H1 (cell line): ENCODE measurements around the gene SBF2. TPM values are rescaled to one million over a fixed set of nuclear protein-coding genes. Genes with fewer than 3 reads are reported as not detected.

Experiments
- CTCF ChIA-PET: fragments of 300-600 bp; sonication (Branson Sonifier 250); formaldehyde crosslinking; loops from one replicate; lab custom pipeline; 2021; ENCODE audit not compliant: partially characterized antibody; lab: Charles Lee
- POLR2A ChIA-PET: fragments of 300-600 bp; sonication (Branson Sonifier 250); formaldehyde crosslinking; loops from one replicate; lab custom pipeline; 2021; ENCODE audit warnings: inconsistent platforms; ENCODE audit not compliant: partially characterized antibody; lab: Charles Lee
- DNase-seq, 2 experiments: peaks; one replicate each; pipeline versions ENCODE4 v3.0.0 to v3.0.0-alpha.2; 2010 to 2022; ENCODE audit warnings: low spot score in 2 of 2, low read depth in 1 of 2, mixed read lengths in 1 of 2
- FAIRE-seq: peaks from 2 replicates; lab custom pipeline; 2011; peaks lifted over from hg19 to GRCh38; lab: Jason Lieb, UNC
- H2AFZ ChIP-seq: 2 replicates; pipeline ENCODE4 v1.8.1; 2012; ENCODE audit warnings: low read length, inconsistent platforms
- H2AK5ac ChIP-seq: 2 replicates; pipeline ENCODE4 v1.6.1; 2013; ENCODE audit warnings: low read depth, low read length
- H2BK120ac ChIP-seq: replicated peaks from 2 replicates; pipeline ENCODE3; 2013; ENCODE audit warnings: low read depth, low read length, inconsistent platforms
- H2BK12ac ChIP-seq: 2 replicates; pipeline ENCODE4 v1.6.1; 2013; ENCODE audit warnings: low read depth, low read length
- H2BK15ac ChIP-seq: 2 replicates; pipeline ENCODE4 v1.6.1; 2013; ENCODE audit warnings: low read length
- H2BK20ac ChIP-seq: 2 replicates; pipeline ENCODE4 v1.6.1; 2013; ENCODE audit warnings: low read length
- H2BK5ac ChIP-seq: 2 replicates; pipeline ENCODE4 v1.6.1; 2013; ENCODE audit warnings: low read depth, low read length
- H3K14ac ChIP-seq: 2 replicates; pipeline ENCODE4 v1.6.1; 2013; ENCODE audit warnings: inconsistent platforms; ENCODE audit not compliant: insufficient read length
- H3K18ac ChIP-seq: 2 replicates; pipeline ENCODE4 v1.6.1; 2013; ENCODE audit warnings: low read length; ENCODE audit errors: extremely low read depth
- H3K23ac ChIP-seq: 2 replicates; pipeline ENCODE4 v1.6.1; 2013; ENCODE audit warnings: inconsistent platforms; ENCODE audit not compliant: insufficient read length
- H3K23me2 ChIP-seq: 2 replicates; pipeline ENCODE4 v1.6.1; 2013; ENCODE audit warnings: low read depth, low read length
- H3K27ac ChIP-seq: 2 replicates; pipeline ENCODE4 v1.6.1; 2011; ENCODE audit warnings: low read depth, low read length, inconsistent platforms
- H3K27me3 ChIP-seq, 4 experiments: replicated peaks in 1 of 4; 1 replicate in 1 of 4; 2 replicates in 3 of 4; pipeline versions ENCODE4 v1.6.1 to v1.8.1; 2011 to 2013; ENCODE audit warnings: low read length in 3 of 4, mild to moderate bottlenecking in 3 of 4, inconsistent platforms in 2 of 4, mixed read lengths in 2 of 4, moderate library complexity in 1 of 4; ENCODE audit not compliant: control insufficient read depth in 3 of 4, insufficient read depth in 3 of 4; ENCODE audit errors: extremely low read depth in 1 of 4
- H3K36me3 ChIP-seq, 4 experiments: 2 replicates each; pipeline versions ENCODE4 v1.6.1 to v1.8.1; 2011 to 2013; ENCODE audit warnings: mild to moderate bottlenecking in 4 of 4, low read length in 3 of 4, moderate library complexity in 2 of 4, control low read depth in 1 of 4, inconsistent platforms in 1 of 4; ENCODE audit not compliant: insufficient read depth in 4 of 4, control insufficient read depth in 2 of 4
- H3K4ac ChIP-seq: replicated peaks from 2 replicates; pipeline ENCODE3; 2013; ENCODE audit warnings: low read length, low read depth, mixed read lengths, inconsistent platforms; ENCODE audit not compliant: insufficient read length
- H3K4me1 ChIP-seq, 4 experiments: replicated peaks in 1 of 4; 1 replicate in 1 of 4; 2 replicates in 3 of 4; pipeline versions ENCODE4 v1.6.1 to v1.8.1; 2011 to 2013; ENCODE audit warnings: low read length in 3 of 4, inconsistent platforms in 2 of 4, mixed read lengths in 1 of 4; ENCODE audit not compliant: insufficient read depth in 4 of 4, control insufficient read depth in 3 of 4
- H3K4me2 ChIP-seq, 2 experiments: 2 replicates each; pipeline versions ENCODE4 v1.6.1 to v1.8.1; 2011 to 2013; ENCODE audit warnings: low read depth in 2 of 2, low read length in 2 of 2, control low read depth in 1 of 2, inconsistent platforms in 1 of 2, mild to moderate bottlenecking in 1 of 2; ENCODE audit not compliant: insufficient read depth in 1 of 2
- H3K4me3 ChIP-seq, 4 experiments: fragments of 200-600, 300-600 bp in 1 of 4; sonication (generic), shearing (Covaris generic), sonication (Bioruptor Twin) in 1 of 4; 2 replicates each; pipeline versions ENCODE4 v1.5.1 to v1.8.1; 2011 to 2016; ENCODE audit warnings: low read length in 4 of 4, low read depth in 3 of 4, control low read depth in 2 of 4, inconsistent platforms in 2 of 4, mild to moderate bottlenecking in 2 of 4, mixed read lengths in 1 of 4, moderate library complexity in 1 of 4; ENCODE audit not compliant: insufficient read depth in 2 of 4; ENCODE audit errors: extremely low read depth in 1 of 4
- H3K56ac ChIP-seq: replicated peaks from 2 replicates; pipeline ENCODE3; 2013; ENCODE audit warnings: low read depth, mild to moderate bottlenecking, mixed read lengths, low read length, inconsistent platforms; ENCODE audit not compliant: insufficient read length
- H3K79me1 ChIP-seq: 2 replicates; pipeline ENCODE4 v1.6.1; 2013; ENCODE audit warnings: low read depth, low read length, control low read depth
- H3K79me2 ChIP-seq, 2 experiments: 2 replicates each; pipeline versions ENCODE4 v1.6.1 to v1.8.1; 2012 to 2013; ENCODE audit warnings: low read length in 2 of 2, mild to moderate bottlenecking in 2 of 2, inconsistent platforms in 1 of 2; ENCODE audit not compliant: insufficient read depth in 2 of 2, control insufficient read depth in 1 of 2
- H3K9ac ChIP-seq, 4 experiments: replicated peaks in 1 of 4; 1 replicate in 1 of 4; 2 replicates in 3 of 4; pipeline versions ENCODE4 v1.6.1 to v1.8.1; 2011 to 2013; ENCODE audit warnings: low read depth in 3 of 4, low read length in 3 of 4, control low read depth in 2 of 4, mild to moderate bottlenecking in 2 of 4, moderate library complexity in 2 of 4, inconsistent platforms in 1 of 4; ENCODE audit errors: extremely low read depth in 1 of 4
- H3K9me3 ChIP-seq, 2 experiments: 2 replicates each; pipeline versions ENCODE4 v1.6.1 to v1.8.1; 2012 to 2013; ENCODE audit warnings: mild to moderate bottlenecking in 2 of 2, moderate library complexity in 2 of 2, control low read depth in 1 of 2, inconsistent platforms in 1 of 2, low read depth in 1 of 2, low read length in 1 of 2, mixed read lengths in 1 of 2; ENCODE audit not compliant: insufficient read depth in 2 of 2
- H4K20me1 ChIP-seq, 2 experiments: replicated peaks in 1 of 2; 2 replicates each; pipeline versions ENCODE3 to v1.8.1; 2011 to 2013; ENCODE audit warnings: inconsistent platforms in 2 of 2, low read length in 2 of 2, mild to moderate bottlenecking in 1 of 2; ENCODE audit not compliant: insufficient read depth in 2 of 2, control insufficient read depth in 1 of 2
- H4K5ac ChIP-seq: 2 replicates; pipeline ENCODE4 v1.6.1; 2013; ENCODE audit warnings: low read length, low read depth, mixed read lengths, inconsistent platforms; ENCODE audit not compliant: insufficient read length
- H4K8ac ChIP-seq: 2 replicates; pipeline ENCODE4 v1.8.0; 2013; ENCODE audit warnings: mild to moderate bottlenecking, moderate library complexity, low read length, inconsistent platforms; ENCODE audit not compliant: insufficient read depth; ENCODE audit errors: extremely low read depth
- H4K91ac ChIP-seq: replicated peaks from 2 replicates; pipeline ENCODE3; 2013; ENCODE audit warnings: low read length, mixed read lengths, inconsistent platforms; ENCODE audit not compliant: insufficient read length
- CBX8 ChIP-seq: fragments of 300-800, 300-1000 bp; sonication (generic); IDR thresholded peaks from 2 replicates; pipeline ENCODE4 v1.7.1; 2016; ENCODE audit warnings: low read depth, low read length, borderline replicate concordance
- EZH2 ChIP-seq: fragments of 200-600 bp; sonication (generic); IDR thresholded peaks from 2 replicates; pipeline ENCODE4 v1.7.1; 2012; ENCODE audit warnings: low read depth, mild to moderate bottlenecking, moderate library complexity, low read length, inconsistent platforms; ENCODE audit not compliant: severe bottlenecking
- NANOG ChIP-seq: IDR thresholded peaks from 2 replicates; pipeline ENCODE4 v1.6.1; 2011; ENCODE audit warnings: low read length, low read depth, mild to moderate bottlenecking, inconsistent platforms; ENCODE audit not compliant: insufficient read depth, poor library complexity, severe bottlenecking
- NRF1 ChIP-seq: IDR thresholded peaks from 2 replicates; pipeline ENCODE4 v1.6.1; 2011; ENCODE audit warnings: mild to moderate bottlenecking, low read depth, low read length, improper control_type of control experiment
- PHF8 ChIP-seq: fragments of 200-600 bp; sonication (generic); conservative IDR thresholded peaks from 2 replicates; pipeline ENCODE4 v1.7.1; 2012; ENCODE audit warnings: low read depth, mild to moderate bottlenecking, inconsistent platforms, low read length, moderate library complexity
- RAD21 ChIP-seq, 2 experiments: IDR thresholded peaks in 1 of 2; conservative IDR thresholded peaks in 1 of 2; 2 replicates each; pipeline ENCODE4 v1.6.1; 2011; ENCODE audit warnings: low read depth in 2 of 2, low read length in 2 of 2, improper control_type of control experiment in 1 of 2, inconsistent platforms in 1 of 2, mild to moderate bottlenecking in 1 of 2, moderate library complexity in 1 of 2
- SIN3A ChIP-seq, 2 experiments: IDR thresholded peaks in 1 of 2; conservative IDR thresholded peaks in 1 of 2; 2 replicates each; pipeline ENCODE4 v1.6.1; 2011 to 2012; ENCODE audit warnings: low read length in 2 of 2, improper control_type of control experiment in 1 of 2, low read depth in 1 of 2, mild to moderate bottlenecking in 1 of 2
- SIX5 ChIP-seq: IDR thresholded peaks from 2 replicates; pipeline ENCODE4 v1.6.1; 2011; ENCODE audit warnings: mild to moderate bottlenecking, low read depth, low read length
- TAF1 ChIP-seq: IDR thresholded peaks from 2 replicates; pipeline ENCODE4 v1.6.1; 2011; ENCODE audit warnings: mild to moderate bottlenecking, low read depth, low read length
- ZNF274 ChIP-seq: IDR thresholded peaks from 2 replicates; pipeline ENCODE4 v1.7.0; 2012; ENCODE audit warnings: low read length, borderline replicate concordance; ENCODE audit errors: extremely low read depth
- WGBS, 2 experiments: shearing (Covaris generic) in 1 of 2; methylation state at CpG; one replicate each; pipeline versions ENCODE4 v1.1.6 to v1.1.7; 2013 to 2015; ENCODE audit warnings: low lambda C conversion rate in 2 of 2, mixed read lengths in 2 of 2, inconsistent platforms in 1 of 2, low coverage in 1 of 2, missing lambda C conversion rate in 1 of 2; ENCODE audit not compliant: insufficient replicate concordance in 2 of 2, insufficient coverage in 1 of 2, insufficient read length in 1 of 2; ENCODE audit errors: extremely low coverage in 1 of 2, missing lambda C conversion rate in 1 of 2; 5-methylcytosine and 5-hydroxymethylcytosine counted together
- polyA plus RNA-seq, 7 experiments: library from polyadenylated mRNA; depleted of rRNA in 3 of 7; stranded (reverse) in 5 of 7; unstranded in 2 of 7; fragments of >200 nt in 5 of 7; fragments of 200-250 nt in 2 of 7; gene quantifications; 1 replicate in 5 of 7; 2 replicates in 1 of 7; 4 replicates in 1 of 7; pipeline versions ENCODE4 v1.2.1 to v1.2.3, GENCODE V29; 2011 to 2013; ENCODE audit warnings: missing spikeins in 2 of 7, mixed read lengths in 2 of 7
- total RNA-seq: library from RNA; stranded (reverse); fragmentation: NEBNext Ultra II Directional; extraction: Animal tissue kit (Norgen Biotek cat#: 25700); gene quantifications from 2 replicates; pipeline ENCODE4 v1.2.1, GENCODE V29; 2021
- TF ChIP-seq, protein P1 (sequence below): IDR thresholded peaks from 2 replicates; pipeline ENCODE4 v1.6.1; 2012; ENCODE audit warnings: inconsistent platforms

SBF2 gene
- total and polyA plus RNA-seq, 2 of the 8 experiments (the other 6 are each of a cell fraction or from before 2014, with no cell fraction given), result 36.7 to 50.5 TPM

DNA sequence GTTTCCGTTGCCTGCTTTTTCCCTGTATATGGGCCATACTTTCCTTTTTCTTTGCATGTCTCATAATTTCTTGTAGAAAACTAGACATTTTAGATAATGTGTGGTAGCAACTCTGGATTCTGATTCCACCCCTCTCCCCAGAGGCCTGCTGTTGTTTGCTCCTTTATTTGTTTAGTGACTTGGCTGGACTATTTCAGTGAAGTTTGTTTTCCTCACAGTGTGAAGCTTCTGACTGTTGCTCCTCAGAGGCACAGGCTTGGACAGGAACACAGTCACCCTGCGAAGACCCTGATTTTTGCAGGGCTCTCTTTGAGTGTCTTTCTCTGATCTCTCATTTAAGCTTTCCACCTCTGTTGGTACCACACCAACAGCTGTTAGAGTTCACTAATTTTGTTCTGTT lies 557.7 kb downstream of the SBF2 start:
- H2BK120ac ChIP-seq, result no peak overlapping the region
- H3K4me3 ChIP-seq, result no peak overlapping the region
- no peak overlapping the region for H2AK5ac ChIP-seq
- H4K91ac ChIP-seq, result no peak overlapping the region
- H4K8ac ChIP-seq, result no peak overlapping the region
- ChIA-PET CTCF (interaction anchor here (1.0 to 2.7 kb wide), 5 partner anchors 10 to 130 kb away, joined by 3 to 23 read pairs (median 4); no protein-coding TSS in a partner anchor), POLR2A (interaction anchor here (2.3 kb wide), 1 partner anchor 12 kb away, joined by 12 read pairs; no protein-coding TSS in a partner anchor)
- peaks cover 14 to 58% (median 32%) of the 10 kb centered on the region in 4 experiments for H3K36me3 ChIP-seq
- H4K5ac ChIP-seq, result no peak overlapping the region
- no peaks in the 10 kb centered on the region for H4K20me1 ChIP-seq
- H3K27ac ChIP-seq, result no peak overlapping the region
- H3K23ac ChIP-seq, result no peak overlapping the region
- H2BK15ac ChIP-seq, result no peak overlapping the region
- H3K79me1 ChIP-seq, result 0 out of 2 replicates have a peak, but pooled peaks cover 2% of the 10 kb centered on the region
- H2BK20ac ChIP-seq, result no peak overlapping the region
- no peaks in the 10 kb centered on the region for H3K79me2 ChIP-seq
- H3K9ac ChIP-seq, result no peak overlapping the region
- no peak for TF ChIP-seq PHF8
- TF ChIP-seq SIX5, result no peak
- TF ChIP-seq, protein P1, sequence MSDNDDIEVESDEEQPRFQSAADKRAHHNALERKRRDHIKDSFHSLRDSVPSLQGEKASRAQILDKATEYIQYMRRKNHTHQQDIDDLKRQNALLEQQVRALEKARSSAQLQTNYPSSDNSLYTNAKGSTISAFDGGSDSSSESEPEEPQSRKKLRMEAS, result no peak
- TF ChIP-seq RAD21 (IDR thresholded peaks at IDR 0.05 in 1 of 2, conservative IDR thresholded peaks at IDR 0.05 in 1 of 2; ENCODE audit: low read depth in 2 of 2, low read length in 2 of 2), result no peak
- TF ChIP-seq EZH2, result no peak
- TF ChIP-seq NANOG, result no peak
- no peak for TF ChIP-seq NRF1
- no peak for TF ChIP-seq TAF1
- no peak for TF ChIP-seq CBX8
- no peak for TF ChIP-seq SIN3A (conservative IDR thresholded peaks at IDR 0.05 in 1 of 2, IDR thresholded peaks at IDR 0.05 in 1 of 2; ENCODE audit: low read depth in 1 of 2, low read length in 2 of 2)
- TF ChIP-seq ZNF274, result no peak
- FAIRE-seq (no peak), DNase-seq (no peak)
- H3K9me3 ChIP-seq, result no peaks in the 10 kb centered on the region
- H3K4me1 ChIP-seq, result no peaks in the 10 kb centered on the region
- no peak overlapping the region for H2BK12ac ChIP-seq
- no peak overlapping the region for H3K4ac ChIP-seq
- no peak overlapping the region for H2BK5ac ChIP-seq
- 98% methylated on average over 2 of the region's 2 CpGs; no CpG with 5 or more reads in 1 of the 2 experiments for WGBS, 2 experiments
- H3K14ac ChIP-seq, result no peak overlapping the region
- H3K56ac ChIP-seq, result no peak overlapping the region
- H3K18ac ChIP-seq, result no peak overlapping the region
- H2AFZ ChIP-seq, result no peak overlapping the region
- H3K27me3 ChIP-seq, result no peaks in the 10 kb centered on the region
- H3K4me2 ChIP-seq, result no peak overlapping the region
- H3K23me2 ChIP-seq, result no peaks in the 10 kb centered on the region
